Measurements from ENCODE around the gene CDA.
A peak's percentile ranks its signal among the peaks of the same experiment; 100 is the strongest.

DNA sequence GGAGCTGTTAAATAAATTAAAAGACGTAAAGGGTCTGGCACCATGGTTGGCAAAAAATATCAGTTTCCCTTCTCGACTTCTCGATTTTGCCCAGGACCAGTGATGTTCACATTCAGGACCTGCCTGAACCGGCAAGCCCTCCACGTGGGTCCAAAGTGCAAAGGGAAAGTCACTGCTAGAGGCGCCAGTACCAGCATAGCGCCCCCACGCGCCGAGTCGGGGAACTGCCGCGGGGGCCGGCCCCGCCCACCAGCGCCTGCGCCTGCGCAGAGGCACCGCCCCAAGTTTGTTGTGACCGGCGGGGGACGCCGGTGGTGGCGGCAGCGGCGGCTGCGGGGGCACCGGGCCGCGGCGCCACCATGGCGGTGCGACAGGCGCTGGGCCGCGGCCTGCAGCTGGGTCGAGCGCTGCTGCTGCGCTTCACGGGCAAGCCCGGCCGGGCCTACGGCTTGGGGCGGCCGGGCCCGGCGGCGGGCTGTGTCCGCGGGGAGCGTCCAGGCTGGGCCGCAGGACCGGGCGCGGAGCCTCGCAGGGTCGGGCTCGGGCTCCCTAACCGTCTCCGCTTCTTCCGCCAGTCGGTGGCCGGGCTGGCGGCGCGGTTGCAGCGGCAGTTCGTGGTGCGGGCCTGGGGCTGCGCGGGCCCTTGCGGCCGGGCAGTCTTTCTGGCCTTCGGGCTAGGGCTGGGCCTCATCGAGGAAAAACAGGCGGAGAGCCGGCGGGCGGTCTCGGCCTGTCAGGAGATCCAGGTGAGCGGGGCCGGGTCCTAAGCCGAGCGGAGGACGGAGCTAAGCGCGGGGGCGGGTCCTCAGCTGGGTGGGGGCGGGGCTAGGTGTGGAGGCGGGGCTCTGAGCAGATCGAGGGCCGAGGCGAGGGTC is 44.5 kb downstream of the CDA start, which contains the start of gene PINK1:
- TF ChIP-seq NKRF (IDR thresholded peaks at IDR 0.05; ENCODE audit: borderline replicate concordance), result peak; percentile 66; the same call in 1 of the 2 replicates
- peak; percentile 69 for TF ChIP-seq USF2 (CRISPR knock-in tag; IDR thresholded peaks at IDR 0.05)
- no peak for TF ChIP-seq GTF3C2 (IDR thresholded peaks at IDR 0.05; ENCODE audit: borderline replicate concordance, extremely low read depth, insufficient read length)
- no peak for TF ChIP-seq RBM34 (IDR thresholded peaks at IDR 0.05; ENCODE audit: borderline replicate concordance, insufficient read depth, low read length)
